HEK293 (cell line): ENCODE data around the gene PHF20.

Experiments
- BCL11A ChIP-seq: fragments of 450-650 bp; formaldehyde crosslinking; IDR thresholded peaks from 2 replicates; pipeline ENCODE4 v1.5.1; 2016; ENCODE audit warnings: low read depth, missing biosample characterization, missing genetic modification characterization
- KLF8 ChIP-seq: fragments of 450-650 bp; formaldehyde crosslinking; IDR thresholded peaks from 2 replicates; pipeline ENCODE4 v1.5.1; 2016; ENCODE audit warnings: missing biosample characterization, missing genetic modification characterization
- SP2 ChIP-seq: fragments of 450-650 bp; formaldehyde crosslinking; IDR thresholded peaks from 2 replicates; pipeline ENCODE4 v1.5.1; 2016; ENCODE audit warnings: missing biosample characterization, missing genetic modification characterization
- YY1 ChIP-seq: fragments of 450-650 bp; formaldehyde crosslinking; IDR thresholded peaks from 2 replicates; pipeline ENCODE4 v1.5.1; 2018; ENCODE audit warnings: missing biosample characterization, missing genetic modification characterization
- ZBTB1 ChIP-seq: fragments of 450-650 bp; formaldehyde crosslinking; IDR thresholded peaks from 2 replicates; pipeline ENCODE4 v1.5.1; 2016; ENCODE audit warnings: missing biosample characterization, missing genetic modification characterization
- ZBTB17 ChIP-seq: fragments of 450-650 bp; formaldehyde crosslinking; IDR thresholded peaks from 2 replicates; pipeline ENCODE4 v1.5.1; 2016; ENCODE audit warnings: missing biosample characterization, missing genetic modification characterization
- ZBTB20 ChIP-seq: fragments of 450-650 bp; formaldehyde crosslinking; IDR thresholded peaks from 2 replicates; pipeline ENCODE4 v1.5.1; 2016; ENCODE audit warnings: missing biosample characterization, missing genetic modification characterization
- ZBTB8A ChIP-seq: fragments of 450-650 bp; formaldehyde crosslinking; IDR thresholded peaks from 2 replicates; pipeline ENCODE4 v1.5.1; 2016; ENCODE audit warnings: missing biosample characterization, missing genetic modification characterization
- ZNF140 ChIP-seq: fragments of 450-650 bp; formaldehyde crosslinking; IDR thresholded peaks from 2 replicates; pipeline ENCODE4 v1.5.1; 2016; ENCODE audit warnings: missing biosample characterization, missing genetic modification characterization
- ZNF146 ChIP-seq: fragments of 450-650 bp; formaldehyde crosslinking; IDR thresholded peaks from 2 replicates; pipeline ENCODE4 v1.5.1; 2016; ENCODE audit warnings: missing biosample characterization, missing genetic modification characterization
- ZNF19 ChIP-seq: fragments of 450-650 bp; formaldehyde crosslinking; IDR thresholded peaks from 2 replicates; pipeline ENCODE4; 2016; ENCODE audit warnings: missing biosample characterization, missing genetic modification characterization, low read depth
- ZNF221 ChIP-seq: fragments of 450-650 bp; formaldehyde crosslinking; IDR thresholded peaks from 2 replicates; pipeline ENCODE4 v1.5.1; 2017; ENCODE audit warnings: missing biosample characterization, missing genetic modification characterization, borderline replicate concordance
- ZNF248 ChIP-seq: fragments of 450-650 bp; formaldehyde crosslinking; IDR thresholded peaks from 2 replicates; pipeline ENCODE4 v1.5.1; 2017; ENCODE audit warnings: missing biosample characterization, missing genetic modification characterization
- ZNF324 ChIP-seq: fragments of 450-650 bp; formaldehyde crosslinking; IDR thresholded peaks from 2 replicates; pipeline ENCODE4 v1.5.1; 2016; ENCODE audit warnings: missing biosample characterization, missing genetic modification characterization
- ZNF48 ChIP-seq: fragments of 450-650 bp; formaldehyde crosslinking; IDR thresholded peaks from 2 replicates; pipeline ENCODE4 v1.5.1; 2016; ENCODE audit warnings: missing biosample characterization, missing genetic modification characterization
- ZNF548 ChIP-seq: fragments of 450-650 bp; formaldehyde crosslinking; IDR thresholded peaks from 2 replicates; pipeline ENCODE4 v1.5.1; 2016; ENCODE audit warnings: missing biosample characterization, missing genetic modification characterization
- ZNF561 ChIP-seq: fragments of 450-650 bp; IDR thresholded peaks from 2 replicates; pipeline ENCODE4 v1.5.1; 2018; ENCODE audit warnings: missing biosample characterization, missing genetic modification characterization, borderline replicate concordance
- ZNF654 ChIP-seq: fragments of 450-650 bp; formaldehyde crosslinking; IDR thresholded peaks from 2 replicates; pipeline ENCODE4 v1.5.1; 2016; ENCODE audit warnings: low read depth, missing biosample characterization, missing genetic modification characterization
- ZNF658 ChIP-seq: fragments of 450-650 bp; formaldehyde crosslinking; IDR thresholded peaks from 2 replicates; pipeline ENCODE4; 2016; ENCODE audit warnings: missing biosample characterization, missing genetic modification characterization
- ZNF660 ChIP-seq: fragments of 450-650 bp; IDR thresholded peaks from 2 replicates; pipeline ENCODE4 v1.5.1; 2018; ENCODE audit warnings: missing biosample characterization, mild to moderate bottlenecking, missing genetic modification characterization
- ZSCAN16 ChIP-seq: fragments of 450-650 bp; formaldehyde crosslinking; IDR thresholded peaks from 2 replicates; pipeline ENCODE4 v1.5.1; 2016; ENCODE audit warnings: missing biosample characterization, missing genetic modification characterization
- ZSCAN30 ChIP-seq: fragments of 450-650 bp; IDR thresholded peaks from 2 replicates; pipeline ENCODE4 v1.5.1; 2018; ENCODE audit warnings: missing biosample characterization, mild to moderate bottlenecking, missing genetic modification characterization, moderate library complexity
- ZXDB ChIP-seq: fragments of 450-650 bp; formaldehyde crosslinking; IDR thresholded peaks from 2 replicates; pipeline ENCODE4 v1.5.1; 2016; ENCODE audit warnings: missing biosample characterization, missing genetic modification characterization
- TF ChIP-seq, protein P1 (sequence below): fragments of 450-650 bp; IDR thresholded peaks from 2 replicates; pipeline ENCODE4 v1.5.1; 2018; ENCODE audit warnings: missing biosample characterization, mild to moderate bottlenecking, missing genetic modification characterization
- TF ChIP-seq, protein P2 (sequence below): fragments of 450-650 bp; formaldehyde crosslinking; optimal IDR thresholded peaks from 2 replicates; pipeline ENCODE3; 2016; ENCODE audit warnings: missing biosample characterization, mild to moderate bottlenecking, missing genetic modification characterization
- TF ChIP-seq, protein P3 (sequence below): fragments of 450-650 bp; formaldehyde crosslinking; IDR thresholded peaks from 2 replicates; pipeline ENCODE4 v1.5.1; 2017; ENCODE audit warnings: missing biosample characterization, missing genetic modification characterization
- TF ChIP-seq, protein P4 (sequence below): fragments of 450-650 bp; formaldehyde crosslinking; IDR thresholded peaks from 2 replicates; pipeline ENCODE4 v1.5.1; 2016; ENCODE audit warnings: missing biosample characterization, missing genetic modification characterization
- TF ChIP-seq, protein P5 (sequence below): fragments of 450-650 bp; formaldehyde crosslinking; IDR thresholded peaks from 2 replicates; pipeline ENCODE4 v1.5.1; 2016; ENCODE audit warnings: missing biosample characterization, missing genetic modification characterization
- TF ChIP-seq, protein P6 (sequence below): fragments of 450-650 bp; formaldehyde crosslinking; IDR thresholded peaks from 2 replicates; pipeline ENCODE4 v1.5.1; 2016; ENCODE audit warnings: missing biosample characterization, missing genetic modification characterization

The PHF20 gene

DNA sequence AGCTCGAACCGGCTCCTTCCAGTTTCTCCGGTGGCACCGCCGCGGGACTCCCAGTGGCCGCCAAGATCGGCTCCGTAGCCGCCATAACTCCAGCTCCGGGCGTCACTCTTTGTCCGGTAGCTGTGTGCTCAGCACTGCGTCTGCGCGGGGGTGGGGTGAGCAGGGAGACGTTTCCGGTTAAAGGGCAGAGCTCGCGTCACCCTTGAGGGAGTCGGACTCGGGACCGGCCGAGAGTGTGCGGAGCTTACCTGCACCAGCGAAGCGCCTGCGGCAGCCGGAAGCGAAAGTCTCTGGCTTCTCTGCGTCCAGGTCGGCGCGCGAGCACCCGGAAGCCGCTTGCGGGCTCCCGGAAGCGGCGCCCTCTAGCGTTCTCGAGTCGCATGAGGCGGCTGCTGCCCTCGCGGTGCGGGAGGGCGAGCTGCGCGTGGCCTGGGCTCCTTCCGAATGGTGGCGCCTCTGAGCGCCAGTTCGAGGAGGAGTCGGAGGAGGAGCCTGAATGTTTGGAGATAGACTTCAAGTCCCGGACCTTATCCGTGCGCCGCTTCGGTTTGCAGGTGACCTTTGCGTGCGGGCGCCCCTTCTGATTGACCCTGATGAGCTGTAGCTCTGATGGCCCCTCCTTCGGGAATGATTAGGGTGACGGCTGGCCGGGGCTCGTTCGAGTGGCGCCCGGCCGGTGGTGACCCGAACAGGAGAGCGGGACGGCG is 182.5 kb downstream of the PHF20 start, which contains the start of gene SCAND1 (continued):
- 0 out of 2 replicates have a peak, but pooled peaks have one; percentile 26 for TF ChIP-seq ZNF146 (tag by site-specific recombination)
- TF ChIP-seq, protein P1, sequence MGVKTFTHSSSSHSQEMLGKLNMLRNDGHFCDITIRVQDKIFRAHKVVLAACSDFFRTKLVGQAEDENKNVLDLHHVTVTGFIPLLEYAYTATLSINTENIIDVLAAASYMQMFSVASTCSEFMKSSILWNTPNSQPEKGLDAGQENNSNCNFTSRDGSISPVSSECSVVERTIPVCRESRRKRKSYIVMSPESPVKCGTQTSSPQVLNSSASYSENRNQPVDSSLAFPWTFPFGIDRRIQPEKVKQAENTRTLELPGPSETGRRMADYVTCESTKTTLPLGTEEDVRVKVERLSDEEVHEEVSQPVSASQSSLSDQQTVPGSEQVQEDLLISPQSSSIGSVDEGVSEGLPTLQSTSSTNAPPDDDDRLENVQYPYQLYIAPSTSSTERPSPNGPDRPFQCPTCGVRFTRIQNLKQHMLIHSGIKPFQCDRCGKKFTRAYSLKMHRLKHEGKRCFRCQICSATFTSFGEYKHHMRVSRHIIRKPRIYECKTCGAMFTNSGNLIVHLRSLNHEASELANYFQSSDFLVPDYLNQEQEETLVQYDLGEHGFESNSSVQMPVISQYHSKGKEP = peak; percentile 80
- TF ChIP-seq ZBTB1 (tag by site-specific recombination) = peak; percentile 83
- TF ChIP-seq ZSCAN30 = peak; percentile 95
- TF ChIP-seq ZNF324 = peak; percentile 87; the same call in 1 of the 2 replicates
- TF ChIP-seq, protein P2, sequence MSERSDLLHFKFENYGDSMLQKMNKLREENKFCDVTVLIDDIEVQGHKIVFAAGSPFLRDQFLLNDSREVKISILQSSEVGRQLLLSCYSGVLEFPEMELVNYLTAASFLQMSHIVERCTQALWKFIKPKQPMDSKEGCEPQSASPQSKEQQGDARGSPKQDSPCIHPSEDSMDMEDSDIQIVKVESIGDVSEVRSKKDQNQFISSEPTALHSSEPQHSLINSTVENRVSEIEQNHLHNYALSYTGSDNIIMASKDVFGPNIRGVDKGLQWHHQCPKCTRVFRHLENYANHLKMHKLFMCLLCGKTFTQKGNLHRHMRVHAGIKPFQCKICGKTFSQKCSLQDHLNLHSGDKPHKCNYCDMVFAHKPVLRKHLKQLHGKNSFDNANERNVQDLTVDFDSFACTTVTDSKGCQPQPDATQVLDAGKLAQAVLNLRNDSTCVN (tag by site-specific recombination) = peak; percentile 94
- TF ChIP-seq ZNF660 (tag by site-specific recombination) = peak; percentile 97
- TF ChIP-seq, protein P3, sequence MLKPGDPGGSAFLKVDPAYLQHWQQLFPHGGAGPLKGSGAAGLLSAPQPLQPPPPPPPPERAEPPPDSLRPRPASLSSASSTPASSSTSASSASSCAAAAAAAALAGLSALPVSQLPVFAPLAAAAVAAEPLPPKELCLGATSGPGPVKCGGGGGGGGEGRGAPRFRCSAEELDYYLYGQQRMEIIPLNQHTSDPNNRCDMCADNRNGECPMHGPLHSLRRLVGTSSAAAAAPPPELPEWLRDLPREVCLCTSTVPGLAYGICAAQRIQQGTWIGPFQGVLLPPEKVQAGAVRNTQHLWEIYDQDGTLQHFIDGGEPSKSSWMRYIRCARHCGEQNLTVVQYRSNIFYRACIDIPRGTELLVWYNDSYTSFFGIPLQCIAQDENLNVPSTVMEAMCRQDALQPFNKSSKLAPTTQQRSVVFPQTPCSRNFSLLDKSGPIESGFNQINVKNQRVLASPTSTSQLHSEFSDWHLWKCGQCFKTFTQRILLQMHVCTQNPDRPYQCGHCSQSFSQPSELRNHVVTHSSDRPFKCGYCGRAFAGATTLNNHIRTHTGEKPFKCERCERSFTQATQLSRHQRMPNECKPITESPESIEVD = no peak
- no peak for TF ChIP-seq ZNF658 (tag by site-specific recombination)
- TF ChIP-seq ZSCAN16 (tag by site-specific recombination) = no peak
- peak; percentile 75; the same call in 1 of the 2 replicates for TF ChIP-seq BCL11A (tag by site-specific recombination)
- TF ChIP-seq ZNF48 (tag by site-specific recombination) = no peak
- TF ChIP-seq ZNF548 (tag by site-specific recombination) = no peak
- peak; percentile 83 for TF ChIP-seq ZXDB (tag by site-specific recombination)
- peak; percentile 74; the same call in 1 of the 2 replicates for TF ChIP-seq ZNF221 (tag by site-specific recombination)
- no peak for TF ChIP-seq ZNF19
- peak; percentile 78 for TF ChIP-seq YY1
- TF ChIP-seq ZNF140 (tag by site-specific recombination) = no peak
- no peak for TF ChIP-seq ZNF248 (tag by site-specific recombination)
- TF ChIP-seq, protein P4, sequence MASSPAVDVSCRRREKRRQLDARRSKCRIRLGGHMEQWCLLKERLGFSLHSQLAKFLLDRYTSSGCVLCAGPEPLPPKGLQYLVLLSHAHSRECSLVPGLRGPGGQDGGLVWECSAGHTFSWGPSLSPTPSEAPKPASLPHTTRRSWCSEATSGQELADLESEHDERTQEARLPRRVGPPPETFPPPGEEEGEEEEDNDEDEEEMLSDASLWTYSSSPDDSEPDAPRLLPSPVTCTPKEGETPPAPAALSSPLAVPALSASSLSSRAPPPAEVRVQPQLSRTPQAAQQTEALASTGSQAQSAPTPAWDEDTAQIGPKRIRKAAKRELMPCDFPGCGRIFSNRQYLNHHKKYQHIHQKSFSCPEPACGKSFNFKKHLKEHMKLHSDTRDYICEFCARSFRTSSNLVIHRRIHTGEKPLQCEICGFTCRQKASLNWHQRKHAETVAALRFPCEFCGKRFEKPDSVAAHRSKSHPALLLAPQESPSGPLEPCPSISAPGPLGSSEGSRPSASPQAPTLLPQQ (tag by site-specific recombination) = peak; percentile 91
- peak; percentile 39; the same call in 1 of the 2 replicates for TF ChIP-seq ZBTB20
- TF ChIP-seq, protein P5, sequence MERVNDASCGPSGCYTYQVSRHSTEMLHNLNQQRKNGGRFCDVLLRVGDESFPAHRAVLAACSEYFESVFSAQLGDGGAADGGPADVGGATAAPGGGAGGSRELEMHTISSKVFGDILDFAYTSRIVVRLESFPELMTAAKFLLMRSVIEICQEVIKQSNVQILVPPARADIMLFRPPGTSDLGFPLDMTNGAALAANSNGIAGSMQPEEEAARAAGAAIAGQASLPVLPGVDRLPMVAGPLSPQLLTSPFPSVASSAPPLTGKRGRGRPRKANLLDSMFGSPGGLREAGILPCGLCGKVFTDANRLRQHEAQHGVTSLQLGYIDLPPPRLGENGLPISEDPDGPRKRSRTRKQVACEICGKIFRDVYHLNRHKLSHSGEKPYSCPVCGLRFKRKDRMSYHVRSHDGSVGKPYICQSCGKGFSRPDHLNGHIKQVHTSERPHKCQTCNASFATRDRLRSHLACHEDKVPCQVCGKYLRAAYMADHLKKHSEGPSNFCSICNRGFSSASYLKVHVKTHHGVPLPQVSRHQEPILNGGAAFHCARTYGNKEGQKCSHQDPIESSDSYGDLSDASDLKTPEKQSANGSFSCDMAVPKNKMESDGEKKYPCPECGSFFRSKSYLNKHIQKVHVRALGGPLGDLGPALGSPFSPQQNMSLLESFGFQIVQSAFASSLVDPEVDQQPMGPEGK (tag by site-specific recombination) = peak; percentile 64
- TF ChIP-seq ZNF561 (tag by site-specific recombination) = peak; percentile 98
- TF ChIP-seq ZNF654 (tag by site-specific recombination) = no peak
- TF ChIP-seq, protein P6, sequence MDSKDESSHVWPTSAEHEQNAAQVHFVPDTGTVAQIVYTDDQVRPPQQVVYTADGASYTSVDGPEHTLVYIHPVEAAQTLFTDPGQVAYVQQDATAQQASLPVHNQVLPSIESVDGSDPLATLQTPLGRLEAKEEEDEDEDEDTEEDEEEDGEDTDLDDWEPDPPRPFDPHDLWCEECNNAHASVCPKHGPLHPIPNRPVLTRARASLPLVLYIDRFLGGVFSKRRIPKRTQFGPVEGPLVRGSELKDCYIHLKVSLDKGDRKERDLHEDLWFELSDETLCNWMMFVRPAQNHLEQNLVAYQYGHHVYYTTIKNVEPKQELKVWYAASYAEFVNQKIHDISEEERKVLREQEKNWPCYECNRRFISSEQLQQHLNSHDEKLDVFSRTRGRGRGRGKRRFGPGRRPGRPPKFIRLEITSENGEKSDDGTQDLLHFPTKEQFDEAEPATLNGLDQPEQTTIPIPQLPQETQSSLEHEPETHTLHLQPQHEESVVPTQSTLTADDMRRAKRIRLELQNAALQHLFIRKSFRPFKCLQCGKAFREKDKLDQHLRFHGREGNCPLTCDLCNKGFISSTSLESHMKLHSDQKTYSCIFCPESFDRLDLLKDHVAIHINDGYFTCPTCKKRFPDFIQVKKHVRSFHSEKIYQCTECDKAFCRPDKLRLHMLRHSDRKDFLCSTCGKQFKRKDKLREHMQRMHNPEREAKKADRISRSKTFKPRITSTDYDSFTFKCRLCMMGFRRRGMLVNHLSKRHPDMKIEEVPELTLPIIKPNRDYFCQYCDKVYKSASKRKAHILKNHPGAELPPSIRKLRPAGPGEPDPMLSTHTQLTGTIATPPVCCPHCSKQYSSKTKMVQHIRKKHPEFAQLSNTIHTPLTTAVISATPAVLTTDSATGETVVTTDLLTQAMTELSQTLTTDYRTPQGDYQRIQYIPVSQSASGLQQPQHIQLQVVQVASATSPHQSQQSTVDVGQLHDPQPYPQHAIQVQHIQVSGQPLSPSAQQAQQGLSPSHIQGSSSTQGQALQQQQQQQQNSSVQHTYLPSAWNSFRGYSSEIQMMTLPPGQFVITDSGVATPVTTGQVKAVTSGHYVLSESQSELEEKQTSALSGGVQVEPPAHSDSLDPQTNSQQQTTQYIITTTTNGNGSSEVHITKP (tag by site-specific recombination) = peak; percentile 72
- TF ChIP-seq ZBTB8A (tag by site-specific recombination) = peak; percentile 73
- peak; percentile 81 for TF ChIP-seq SP2 (tag by site-specific recombination)
- peak; percentile 81; the same call in 1 of the 2 replicates for TF ChIP-seq KLF8 (tag by site-specific recombination)
- TF ChIP-seq ZBTB17 (tag by site-specific recombination) = peak; percentile 88
